HepG2 (cell line): ENCODE results near the gene CPEB2. TPM values are rescaled to one million over a fixed set of nuclear protein-coding genes. Genes with fewer than 3 reads are reported as not detected.
A peak's percentile ranks its signal among the peaks of the same experiment; 100 is the strongest.

Experiments used
- BRD4 ChIP-seq: sonication (generic); formaldehyde crosslinking; IDR thresholded peaks from 2 replicates; pipeline ENCODE4 v1.4.0; 2020; ENCODE audit warnings: missing genetic modification reagents
- NBN ChIP-seq: fragments of 450-650 bp; conservative IDR thresholded peaks from 2 replicates; pipeline ENCODE4 v1.6.1; 2017
- SAFB2 ChIP-seq: sonication (generic); formaldehyde crosslinking; IDR thresholded peaks from 2 replicates; pipeline ENCODE4 v1.5.1; 2020; ENCODE audit warnings: missing genetic modification reagents, low read depth, mild to moderate bottlenecking, borderline replicate concordance
- ZNF180 ChIP-seq: sonication (generic); formaldehyde crosslinking; IDR thresholded peaks from 2 replicates; pipeline ENCODE4 v1.4.0; 2020; ENCODE audit warnings: low read depth, missing genetic modification reagents, borderline replicate concordance
- ZNF343 ChIP-seq: sonication (generic); formaldehyde crosslinking; IDR thresholded peaks from 2 replicates; pipeline ENCODE4 v1.4.0; 2020; ENCODE audit warnings: mild to moderate bottlenecking, missing genetic modification reagents
- ZSCAN21 ChIP-seq: sonication (generic); formaldehyde crosslinking; IDR thresholded peaks from 2 replicates; pipeline ENCODE4 v1.8.0; 2022; ENCODE audit warnings: mild to moderate bottlenecking, missing genetic modification reagents, moderate library complexity, borderline replicate concordance
- polyA plus RNA-seq, 8 experiments: library from polyadenylated mRNA; depleted of rRNA in 3 of 8; stranded (reverse) in 7 of 8; unstranded in 1 of 8; fragments of >200 nt; fragmentation: Illumina TruSeq in 4 of 8; extraction: Trizol in 4 of 8; gene quantifications; 2 replicates each; pipeline versions ENCODE4 v1.2.1 to v1.2.3, GENCODE V29; 2011 to 2016; ENCODE audit warnings: low read depth in 4 of 8, missing spikeins in 1 of 8, mixed read lengths in 1 of 8; ENCODE audit not compliant: insufficient read depth in 1 of 8
- total RNA-seq, 5 experiments: library from RNA; depleted of rRNA; stranded (reverse); fragments of >200 nt; fragmentation: Illumina TruSeq; extraction: Trizol; gene quantifications; 2 replicates each; pipeline ENCODE4 v1.2.3, GENCODE V29; 2016; ENCODE audit warnings: low read depth in 1 of 5
- TF ChIP-seq, protein P1 (sequence below): sonication (generic); formaldehyde crosslinking; IDR thresholded peaks from 2 replicates; pipeline ENCODE4 v1.5.0; 2020; ENCODE audit warnings: mild to moderate bottlenecking, missing genetic modification reagents, borderline replicate concordance
- TF ChIP-seq, protein P2 (sequence below): sonication (generic); formaldehyde crosslinking; IDR thresholded peaks from 2 replicates; pipeline ENCODE4 v1.8.0; 2022; ENCODE audit warnings: low read depth, missing genetic modification reagents
- TF ChIP-seq, protein P3 (sequence below): sonication (generic); formaldehyde crosslinking; IDR thresholded peaks from 2 replicates; pipeline ENCODE4 v1.8.0; 2022; ENCODE audit warnings: missing genetic modification reagents, mild to moderate bottlenecking, inconsistent platforms, borderline replicate concordance
- TF ChIP-seq, protein P4 (sequence below): fragments of 450-650 bp; IDR thresholded peaks from 2 replicates; pipeline ENCODE4 v1.6.1; 2017; ENCODE audit warnings: mild to moderate bottlenecking
- TF ChIP-seq, protein P5 (sequence below): sonication (generic); formaldehyde crosslinking; IDR thresholded peaks from 2 replicates; pipeline ENCODE4 v1.4.0; 2020; ENCODE audit warnings: mild to moderate bottlenecking, missing genetic modification reagents
- TF ChIP-seq, protein P6 (sequence below): sonication (generic); formaldehyde crosslinking; IDR thresholded peaks from 2 replicates; pipeline ENCODE4 v1.8.1; 2023; ENCODE audit warnings: mild to moderate bottlenecking, missing genetic modification reagents, borderline replicate concordance

CPEB2 gene
- total and polyA plus RNA-seq, 2 of the 13 experiments (the other 11 are each of a cell fraction or from before 2014, with no cell fraction given) = 2.0 to 2.5 TPM

DNA sequence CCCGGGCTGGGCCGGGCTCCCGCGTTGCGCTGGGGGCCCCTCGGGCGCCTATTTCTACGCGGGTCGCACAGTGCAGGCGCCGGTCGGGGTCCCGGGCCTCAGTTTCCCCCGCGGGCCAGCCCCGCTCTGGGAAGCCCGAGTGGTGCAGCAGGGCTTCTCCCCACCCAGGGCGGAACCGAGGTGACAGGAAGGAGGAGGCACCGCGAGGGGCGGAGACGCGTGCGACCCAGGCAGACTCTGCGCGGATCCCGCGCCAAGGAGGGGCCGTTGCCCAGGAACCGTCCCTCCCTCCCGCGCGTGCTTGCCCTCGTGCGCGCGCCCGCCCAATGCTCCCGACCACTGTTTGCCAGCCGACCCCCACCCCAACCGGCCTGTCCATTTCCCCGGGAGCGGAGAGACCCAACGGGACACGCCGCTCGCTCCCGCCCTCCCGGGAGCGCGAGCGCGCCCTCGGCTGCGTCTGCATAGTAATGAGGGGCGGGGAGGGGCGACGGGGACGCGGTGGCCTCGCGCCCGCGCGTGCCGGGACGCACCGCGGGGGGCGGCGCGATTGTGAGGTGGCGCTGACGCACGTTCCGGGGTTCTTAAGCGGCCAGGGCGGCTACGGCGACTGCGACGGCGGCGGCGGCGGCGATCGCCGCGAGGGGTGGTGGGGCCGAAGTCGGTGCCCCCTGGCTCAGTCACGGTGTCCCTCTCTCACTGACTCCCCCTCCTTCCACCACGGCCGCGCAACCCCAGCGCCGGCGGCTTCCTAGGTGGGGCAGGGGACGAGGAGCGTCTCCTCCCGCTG is at the start of gene CPEB2 (continued):
- TF ChIP-seq, protein P1, sequence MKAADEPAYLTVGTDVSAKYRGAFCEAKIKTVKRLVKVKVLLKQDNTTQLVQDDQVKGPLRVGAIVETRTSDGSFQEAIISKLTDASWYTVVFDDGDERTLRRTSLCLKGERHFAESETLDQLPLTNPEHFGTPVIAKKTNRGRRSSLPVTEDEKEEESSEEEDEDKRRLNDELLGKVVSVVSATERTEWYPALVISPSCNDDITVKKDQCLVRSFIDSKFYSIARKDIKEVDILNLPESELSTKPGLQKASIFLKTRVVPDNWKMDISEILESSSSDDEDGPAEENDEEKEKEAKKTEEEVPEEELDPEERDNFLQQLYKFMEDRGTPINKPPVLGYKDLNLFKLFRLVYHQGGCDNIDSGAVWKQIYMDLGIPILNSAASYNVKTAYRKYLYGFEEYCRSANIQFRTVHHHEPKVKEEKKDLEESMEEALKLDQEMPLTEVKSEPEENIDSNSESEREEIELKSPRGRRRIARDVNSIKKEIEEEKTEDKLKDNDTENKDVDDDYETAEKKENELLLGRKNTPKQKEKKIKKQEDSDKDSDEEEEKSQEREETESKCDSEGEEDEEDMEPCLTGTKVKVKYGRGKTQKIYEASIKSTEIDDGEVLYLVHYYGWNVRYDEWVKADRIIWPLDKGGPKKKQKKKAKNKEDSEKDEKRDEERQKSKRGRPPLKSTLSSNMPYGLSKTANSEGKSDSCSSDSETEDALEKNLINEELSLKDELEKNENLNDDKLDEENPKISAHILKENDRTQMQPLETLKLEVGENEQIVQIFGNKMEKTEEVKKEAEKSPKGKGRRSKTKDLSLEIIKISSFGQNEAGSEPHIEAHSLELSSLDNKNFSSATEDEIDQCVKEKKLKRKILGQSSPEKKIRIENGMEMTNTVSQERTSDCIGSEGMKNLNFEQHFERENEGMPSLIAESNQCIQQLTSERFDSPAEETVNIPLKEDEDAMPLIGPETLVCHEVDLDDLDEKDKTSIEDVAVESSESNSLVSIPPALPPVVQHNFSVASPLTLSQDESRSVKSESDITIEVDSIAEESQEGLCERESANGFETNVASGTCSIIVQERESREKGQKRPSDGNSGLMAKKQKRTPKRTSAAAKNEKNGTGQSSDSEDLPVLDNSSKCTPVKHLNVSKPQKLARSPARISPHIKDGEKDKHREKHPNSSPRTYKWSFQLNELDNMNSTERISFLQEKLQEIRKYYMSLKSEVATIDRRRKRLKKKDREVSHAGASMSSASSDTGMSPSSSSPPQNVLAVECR = peak; percentile 48; the same call in 1 of the 2 replicates
- TF ChIP-seq, protein P2, sequence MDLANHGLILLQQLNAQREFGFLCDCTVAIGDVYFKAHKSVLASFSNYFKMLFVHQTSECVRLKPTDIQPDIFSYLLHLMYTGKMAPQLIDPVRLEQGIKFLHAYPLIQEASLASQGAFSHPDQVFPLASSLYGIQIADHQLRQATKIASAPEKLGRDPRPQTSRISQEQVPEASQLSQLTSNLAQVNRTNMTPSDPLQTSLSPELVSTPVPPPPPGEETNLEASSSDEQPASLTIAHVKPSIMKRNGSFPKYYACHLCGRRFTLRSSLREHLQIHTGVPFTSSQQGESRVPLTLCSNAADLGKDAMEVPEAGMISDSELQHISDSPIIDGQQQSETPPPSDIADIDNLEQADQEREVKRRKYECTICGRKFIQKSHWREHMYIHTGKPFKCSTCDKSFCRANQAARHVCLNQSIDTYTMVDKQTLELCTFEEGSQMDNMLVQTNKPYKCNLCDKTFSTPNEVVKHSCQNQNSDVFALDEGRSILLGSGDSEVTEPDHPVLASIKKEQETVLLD (CRISPR knock-in tag) = peak; percentile 67
- TF ChIP-seq ZNF343 (CRISPR knock-in tag) (no peak), SAFB2 (no peak), ZNF180 (no peak), ZSCAN21 (peak; percentile 62; the same call in 1 of the 2 replicates), BRD4 (CRISPR knock-in tag) (no peak), NBN (no peak)
- TF ChIP-seq, protein P3, sequence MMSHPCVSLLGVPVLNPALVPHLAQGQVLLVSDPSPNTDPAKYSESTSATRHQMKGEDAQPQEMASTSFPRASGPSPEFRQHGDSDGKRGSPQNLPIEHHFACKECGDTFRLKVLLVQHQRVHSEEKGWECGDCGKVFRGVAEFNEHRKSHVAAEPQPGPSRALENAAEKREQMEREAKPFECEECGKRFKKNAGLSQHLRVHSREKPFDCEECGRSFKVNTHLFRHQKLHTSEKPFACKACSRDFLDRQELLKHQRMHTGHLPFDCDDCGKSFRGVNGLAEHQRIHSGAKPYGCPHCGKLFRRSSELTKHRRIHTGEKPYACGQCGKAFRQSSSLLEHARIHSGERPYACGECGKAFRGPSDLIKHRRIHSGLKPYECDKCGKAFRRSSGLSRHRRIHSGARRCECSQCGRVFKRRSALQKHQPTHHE (CRISPR knock-in tag) = no peak; the same call in 1 of the 2 replicates
- TF ChIP-seq, protein P4, sequence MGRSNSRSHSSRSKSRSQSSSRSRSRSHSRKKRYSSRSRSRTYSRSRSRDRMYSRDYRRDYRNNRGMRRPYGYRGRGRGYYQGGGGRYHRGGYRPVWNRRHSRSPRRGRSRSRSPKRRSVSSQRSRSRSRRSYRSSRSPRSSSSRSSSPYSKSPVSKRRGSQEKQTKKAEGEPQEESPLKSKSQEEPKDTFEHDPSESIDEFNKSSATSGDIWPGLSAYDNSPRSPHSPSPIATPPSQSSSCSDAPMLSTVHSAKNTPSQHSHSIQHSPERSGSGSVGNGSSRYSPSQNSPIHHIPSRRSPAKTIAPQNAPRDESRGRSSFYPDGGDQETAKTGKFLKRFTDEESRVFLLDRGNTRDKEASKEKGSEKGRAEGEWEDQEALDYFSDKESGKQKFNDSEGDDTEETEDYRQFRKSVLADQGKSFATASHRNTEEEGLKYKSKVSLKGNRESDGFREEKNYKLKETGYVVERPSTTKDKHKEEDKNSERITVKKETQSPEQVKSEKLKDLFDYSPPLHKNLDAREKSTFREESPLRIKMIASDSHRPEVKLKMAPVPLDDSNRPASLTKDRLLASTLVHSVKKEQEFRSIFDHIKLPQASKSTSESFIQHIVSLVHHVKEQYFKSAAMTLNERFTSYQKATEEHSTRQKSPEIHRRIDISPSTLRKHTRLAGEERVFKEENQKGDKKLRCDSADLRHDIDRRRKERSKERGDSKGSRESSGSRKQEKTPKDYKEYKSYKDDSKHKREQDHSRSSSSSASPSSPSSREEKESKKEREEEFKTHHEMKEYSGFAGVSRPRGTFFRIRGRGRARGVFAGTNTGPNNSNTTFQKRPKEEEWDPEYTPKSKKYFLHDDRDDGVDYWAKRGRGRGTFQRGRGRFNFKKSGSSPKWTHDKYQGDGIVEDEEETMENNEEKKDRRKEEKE = no peak
- TF ChIP-seq, protein P5, sequence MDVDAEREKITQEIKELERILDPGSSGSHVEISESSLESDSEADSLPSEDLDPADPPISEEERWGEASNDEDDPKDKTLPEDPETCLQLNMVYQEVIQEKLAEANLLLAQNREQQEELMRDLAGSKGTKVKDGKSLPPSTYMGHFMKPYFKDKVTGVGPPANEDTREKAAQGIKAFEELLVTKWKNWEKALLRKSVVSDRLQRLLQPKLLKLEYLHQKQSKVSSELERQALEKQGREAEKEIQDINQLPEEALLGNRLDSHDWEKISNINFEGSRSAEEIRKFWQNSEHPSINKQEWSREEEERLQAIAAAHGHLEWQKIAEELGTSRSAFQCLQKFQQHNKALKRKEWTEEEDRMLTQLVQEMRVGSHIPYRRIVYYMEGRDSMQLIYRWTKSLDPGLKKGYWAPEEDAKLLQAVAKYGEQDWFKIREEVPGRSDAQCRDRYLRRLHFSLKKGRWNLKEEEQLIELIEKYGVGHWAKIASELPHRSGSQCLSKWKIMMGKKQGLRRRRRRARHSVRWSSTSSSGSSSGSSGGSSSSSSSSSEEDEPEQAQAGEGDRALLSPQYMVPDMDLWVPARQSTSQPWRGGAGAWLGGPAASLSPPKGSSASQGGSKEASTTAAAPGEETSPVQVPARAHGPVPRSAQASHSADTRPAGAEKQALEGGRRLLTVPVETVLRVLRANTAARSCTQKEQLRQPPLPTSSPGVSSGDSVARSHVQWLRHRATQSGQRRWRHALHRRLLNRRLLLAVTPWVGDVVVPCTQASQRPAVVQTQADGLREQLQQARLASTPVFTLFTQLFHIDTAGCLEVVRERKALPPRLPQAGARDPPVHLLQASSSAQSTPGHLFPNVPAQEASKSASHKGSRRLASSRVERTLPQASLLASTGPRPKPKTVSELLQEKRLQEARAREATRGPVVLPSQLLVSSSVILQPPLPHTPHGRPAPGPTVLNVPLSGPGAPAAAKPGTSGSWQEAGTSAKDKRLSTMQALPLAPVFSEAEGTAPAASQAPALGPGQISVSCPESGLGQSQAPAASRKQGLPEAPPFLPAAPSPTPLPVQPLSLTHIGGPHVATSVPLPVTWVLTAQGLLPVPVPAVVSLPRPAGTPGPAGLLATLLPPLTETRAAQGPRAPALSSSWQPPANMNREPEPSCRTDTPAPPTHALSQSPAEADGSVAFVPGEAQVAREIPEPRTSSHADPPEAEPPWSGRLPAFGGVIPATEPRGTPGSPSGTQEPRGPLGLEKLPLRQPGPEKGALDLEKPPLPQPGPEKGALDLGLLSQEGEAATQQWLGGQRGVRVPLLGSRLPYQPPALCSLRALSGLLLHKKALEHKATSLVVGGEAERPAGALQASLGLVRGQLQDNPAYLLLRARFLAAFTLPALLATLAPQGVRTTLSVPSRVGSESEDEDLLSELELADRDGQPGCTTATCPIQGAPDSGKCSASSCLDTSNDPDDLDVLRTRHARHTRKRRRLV = peak; percentile 69; the same call in 1 of the 2 replicates
- TF ChIP-seq, protein P6, sequence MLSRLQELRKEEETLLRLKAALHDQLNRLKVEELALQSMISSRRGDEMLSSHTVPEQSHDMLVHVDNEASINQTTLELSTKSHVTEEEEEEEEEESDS (CRISPR knock-in tag) = peak; percentile 38
